HG02588 (cell line): ENCODE results near the gene C2CD4A.

Experiments
- ATAC-seq: cut with Tn5 transposase; IDR thresholded peaks from one replicate; pipeline ENCODE4 v1.9.1; 2021; ENCODE audit warnings: mild to moderate bottlenecking, moderate library complexity; ENCODE audit not compliant: unreplicated experiment

The C2CD4A gene

DNA sequence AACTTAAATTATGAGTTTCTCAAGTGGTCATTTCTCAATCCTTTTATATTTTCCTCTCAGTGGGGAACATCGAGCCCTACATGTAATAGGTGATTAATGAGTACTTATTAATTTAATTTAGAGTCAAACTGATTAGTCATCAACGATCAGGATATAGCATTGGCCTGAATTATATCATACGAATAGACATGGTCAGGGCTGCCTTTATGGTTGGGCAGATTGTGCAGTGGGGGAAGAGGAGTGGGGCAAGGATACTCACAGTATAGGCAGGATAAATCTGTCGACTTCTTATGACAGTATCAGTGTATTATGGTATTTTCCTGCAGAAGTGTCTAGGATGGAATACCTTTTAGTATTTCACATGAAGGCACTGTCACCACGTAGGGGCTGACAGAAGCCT, 27.0 kb downstream of the C2CD4A start:
- no peak for ATAC-seq

DNA sequence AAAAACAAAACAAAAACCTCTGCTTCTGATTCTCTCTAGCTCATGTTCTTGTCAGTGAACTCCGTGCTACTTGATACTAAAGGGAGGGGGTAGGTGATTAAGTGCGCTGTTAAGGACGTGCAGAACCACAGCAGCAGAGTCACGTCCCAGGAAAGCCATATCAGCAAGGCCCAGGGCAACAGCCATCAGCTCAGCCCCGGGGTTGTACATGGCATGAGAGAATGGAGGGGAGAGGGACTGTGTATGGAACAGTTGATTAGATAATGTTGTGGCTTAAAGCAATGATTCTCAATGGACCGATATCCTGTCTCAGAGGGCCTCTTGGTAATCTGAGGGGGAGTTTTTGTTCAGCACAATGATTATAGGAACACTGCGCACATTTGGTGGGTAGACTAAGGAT, 27.6 kb downstream of the C2CD4A start:
- ATAC-seq, result no peak

DNA sequence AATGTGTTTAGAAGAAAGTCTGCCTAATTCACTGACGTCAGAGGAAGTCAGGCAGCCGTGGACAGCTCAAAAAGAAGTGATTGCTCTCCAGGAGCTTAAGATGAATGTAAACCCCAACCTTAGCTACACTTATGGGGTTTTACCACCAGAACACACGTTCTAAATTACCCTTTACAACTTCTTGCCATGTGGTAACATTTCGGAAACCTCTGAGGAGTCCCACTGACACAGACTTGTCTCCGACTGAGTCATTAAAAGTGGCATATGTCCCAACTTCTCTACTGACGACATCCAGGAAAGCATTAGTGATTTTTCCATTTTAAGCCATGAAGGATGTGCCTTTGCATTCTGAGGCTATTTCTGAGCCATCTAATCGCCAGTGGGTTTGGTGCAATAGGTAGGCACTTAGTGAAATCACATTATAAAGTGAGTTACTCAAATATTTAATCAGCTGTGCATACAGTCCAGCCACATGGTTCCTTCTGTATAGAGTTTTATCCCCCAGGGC, 32.4 kb downstream of the C2CD4A start:
- no peak for ATAC-seq

DNA sequence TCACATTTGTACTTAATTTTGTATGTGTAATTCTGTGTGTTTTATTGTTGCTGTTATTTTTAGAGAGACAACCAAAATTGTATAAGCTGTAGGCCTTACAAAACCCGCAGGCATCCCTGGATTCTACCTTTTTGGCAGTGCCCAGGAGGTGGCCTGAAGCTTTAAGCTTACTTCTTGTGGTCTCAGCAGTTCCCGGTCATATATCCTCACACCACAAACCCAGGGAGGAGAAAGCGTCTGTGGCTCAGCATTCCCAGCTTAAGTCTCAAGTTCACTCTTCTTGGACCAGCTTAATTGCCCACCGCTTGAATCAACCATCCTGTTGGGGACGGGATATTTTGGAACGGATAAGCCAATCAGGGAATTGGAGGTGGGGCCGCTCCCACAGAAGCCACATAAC, 36.7 kb downstream of the C2CD4A start:
- ATAC-seq, result no peak

DNA sequence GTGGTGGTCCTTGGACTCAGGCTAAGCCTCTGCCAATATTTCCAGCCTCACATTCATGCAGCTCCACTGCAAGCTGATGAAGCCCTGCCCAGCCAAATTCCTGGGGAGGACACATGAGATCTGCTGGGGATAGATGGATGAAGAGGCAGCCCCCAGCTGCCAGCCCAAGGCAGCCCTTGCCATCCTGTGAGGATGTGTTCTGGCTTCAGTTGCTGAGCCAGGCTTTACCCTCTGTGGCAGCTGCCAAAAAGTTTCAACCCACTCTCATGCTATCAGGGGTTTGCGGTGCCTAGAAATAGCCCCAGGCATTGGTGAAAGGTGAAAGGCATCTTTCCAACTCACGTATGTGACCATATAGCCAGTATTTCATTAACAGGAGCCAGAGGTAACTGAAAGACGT, 37.6 kb downstream of the C2CD4A start:
- ATAC-seq, result no peak

DNA sequence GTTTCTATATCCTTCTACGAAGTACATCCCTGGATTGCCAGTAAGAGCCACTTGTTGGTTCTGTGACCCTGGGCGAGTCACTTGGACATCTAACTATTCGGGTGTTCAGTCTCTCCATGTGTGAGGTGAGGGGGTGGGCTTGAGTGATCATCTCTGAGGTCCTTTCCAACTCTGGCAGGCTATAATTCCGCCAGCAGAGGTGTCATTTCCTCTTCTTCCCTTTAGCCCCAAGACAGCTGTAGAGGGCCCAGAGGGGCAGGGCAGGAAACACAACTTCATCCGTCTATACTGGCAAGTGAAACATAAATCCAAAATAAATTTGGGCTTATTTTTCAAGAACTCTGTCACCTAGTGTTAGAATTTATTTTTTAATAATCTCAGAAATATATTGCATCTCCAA, 38.1 kb downstream of the C2CD4A start:
- ATAC-seq, result no peak

DNA sequence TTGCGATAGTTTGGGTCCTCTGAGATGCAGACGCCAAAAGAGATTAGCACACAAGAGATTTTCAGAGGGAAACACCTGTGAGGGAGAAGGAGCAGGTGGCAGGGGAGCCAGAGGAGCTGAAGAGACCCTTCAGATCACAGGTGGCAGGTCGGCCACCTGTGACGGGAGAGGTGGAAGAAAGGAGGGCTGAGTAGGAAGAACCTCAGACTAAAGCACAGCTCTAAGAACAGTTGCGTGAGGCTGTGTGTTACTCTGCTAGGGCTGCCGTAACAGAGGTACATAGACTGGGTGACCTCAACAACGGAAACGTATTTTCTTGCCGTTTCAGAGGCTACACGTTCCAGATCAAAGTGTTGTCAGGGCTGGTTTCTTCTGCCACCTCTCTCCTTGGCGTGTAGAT, 38.5 kb downstream of the C2CD4A start:
- ATAC-seq, result no peak

DNA sequence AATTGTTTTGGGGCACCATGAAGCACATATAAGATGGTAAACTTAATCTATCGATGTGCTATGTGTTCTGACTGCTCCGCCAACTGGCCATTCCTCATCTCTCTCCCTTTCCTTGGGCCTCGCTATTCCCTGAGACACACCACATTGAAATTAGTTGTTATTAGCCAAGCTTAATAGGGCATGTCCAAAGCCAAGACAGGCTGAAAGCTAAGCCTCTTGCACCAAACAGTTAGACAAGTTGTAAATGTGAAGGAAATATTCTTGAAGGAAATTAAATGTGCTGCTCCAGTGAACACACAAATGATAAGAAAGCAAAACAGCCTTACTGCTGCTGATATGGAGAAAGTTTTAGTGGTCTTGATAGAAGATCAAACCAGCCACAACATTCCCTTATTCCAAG, 39.3 kb downstream of the C2CD4A start:
- ATAC-seq, result no peak

DNA sequence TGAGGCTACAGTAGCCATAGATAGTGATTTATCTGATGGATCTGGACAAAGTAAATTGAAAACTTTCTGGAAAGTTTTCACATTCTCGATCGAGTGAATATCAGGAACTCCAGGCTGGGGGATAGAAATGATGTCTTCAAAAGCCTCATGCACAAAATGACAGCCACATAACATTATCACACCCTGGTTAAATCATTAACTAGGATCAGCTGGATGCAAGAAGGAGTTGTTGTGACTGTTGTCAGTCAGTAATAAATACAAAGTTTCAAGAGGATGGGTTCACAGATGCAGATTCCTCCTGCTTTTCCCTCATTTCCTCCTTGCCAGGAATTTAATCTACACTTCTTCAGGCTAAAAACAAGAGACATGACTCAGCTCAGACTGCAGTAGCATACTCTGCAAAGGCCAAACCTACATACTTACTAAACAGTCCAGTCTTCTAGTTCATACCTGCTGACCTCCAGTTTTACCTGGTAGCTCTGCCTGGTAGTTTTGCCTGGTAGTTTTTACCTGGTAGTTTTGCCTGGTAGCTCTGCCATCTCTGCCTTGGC, 40.9 kb downstream of the C2CD4A start:
- no peak for ATAC-seq

DNA sequence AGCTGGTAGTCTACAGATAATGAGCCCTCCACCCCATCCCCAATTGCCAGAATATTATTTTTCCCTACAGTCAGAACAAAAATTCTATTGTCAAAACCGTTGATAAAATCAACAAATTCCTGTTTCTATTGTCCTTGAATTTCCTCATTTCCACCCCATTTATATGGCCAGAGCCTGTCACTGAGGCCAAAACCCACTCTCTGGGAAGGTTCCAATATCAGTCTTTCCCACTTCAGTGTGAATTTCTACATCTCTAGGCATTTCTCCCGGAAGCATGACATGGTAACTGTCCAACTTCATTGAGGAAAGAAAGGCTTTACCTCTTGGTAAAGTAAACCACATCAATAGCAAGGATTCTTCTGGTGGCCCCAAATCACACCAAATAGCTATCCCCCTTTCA, 41.6 kb downstream of the C2CD4A start:
- ATAC-seq, result no peak

DNA sequence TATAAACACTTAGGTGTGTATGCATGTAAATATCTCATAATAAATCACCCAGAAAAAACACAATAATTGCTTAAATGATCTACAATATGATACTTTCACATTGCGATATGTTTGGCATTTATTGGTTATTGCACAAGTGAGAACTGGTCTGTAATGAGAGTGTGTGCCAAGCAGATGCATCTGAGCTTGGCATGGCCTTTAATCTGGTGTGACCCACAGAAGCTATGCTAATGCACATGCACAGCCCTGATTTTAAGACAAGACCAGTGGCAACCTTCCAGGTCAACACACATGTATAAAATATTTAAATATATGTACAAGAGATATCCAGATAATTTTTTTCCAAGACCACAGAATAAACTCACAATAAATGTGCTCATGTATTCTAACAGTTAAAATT, 42.7 kb downstream of the C2CD4A start:
- no peak for ATAC-seq

DNA sequence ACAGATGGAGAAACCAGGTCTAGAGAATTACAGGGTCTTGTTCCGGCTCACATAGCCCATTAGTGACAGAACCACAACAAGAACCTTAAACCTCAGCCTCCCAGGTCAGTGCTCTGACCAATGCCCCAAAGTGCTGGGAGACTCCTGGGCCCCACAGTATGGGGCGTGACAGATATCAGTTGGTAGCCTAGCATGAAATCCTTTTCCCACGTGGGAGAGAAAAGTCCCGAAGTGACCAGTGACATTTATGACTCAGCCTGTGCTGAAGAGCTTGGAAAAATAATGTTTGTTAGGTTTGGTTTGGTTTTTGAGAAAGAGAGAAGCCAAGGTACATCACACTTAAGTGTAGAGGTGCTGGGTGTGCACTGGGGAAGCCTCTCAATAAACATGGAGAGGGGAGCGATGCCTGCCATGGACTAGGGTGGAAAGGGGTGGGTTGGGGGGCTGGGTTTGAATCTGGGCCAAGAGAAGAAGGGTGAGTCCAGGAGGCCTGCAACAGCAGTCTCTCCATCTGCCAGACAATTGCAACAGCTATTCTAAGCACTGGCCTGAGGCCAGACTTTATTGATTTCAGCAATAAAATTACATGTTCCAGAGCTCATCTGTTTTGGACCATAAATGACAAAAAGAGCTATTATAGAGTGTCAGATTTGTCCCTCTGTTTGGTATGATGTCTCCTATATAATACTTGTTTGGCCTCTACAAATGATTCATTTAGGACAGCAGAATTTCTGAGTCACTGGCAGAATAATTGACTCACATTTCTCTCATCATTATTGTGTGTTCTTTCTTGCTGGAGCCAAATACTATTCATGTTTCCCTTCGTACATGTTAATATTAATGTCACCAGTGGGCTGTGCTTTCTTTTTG, 43.4 kb downstream of the C2CD4A start:
- ATAC-seq, result no peak

DNA sequence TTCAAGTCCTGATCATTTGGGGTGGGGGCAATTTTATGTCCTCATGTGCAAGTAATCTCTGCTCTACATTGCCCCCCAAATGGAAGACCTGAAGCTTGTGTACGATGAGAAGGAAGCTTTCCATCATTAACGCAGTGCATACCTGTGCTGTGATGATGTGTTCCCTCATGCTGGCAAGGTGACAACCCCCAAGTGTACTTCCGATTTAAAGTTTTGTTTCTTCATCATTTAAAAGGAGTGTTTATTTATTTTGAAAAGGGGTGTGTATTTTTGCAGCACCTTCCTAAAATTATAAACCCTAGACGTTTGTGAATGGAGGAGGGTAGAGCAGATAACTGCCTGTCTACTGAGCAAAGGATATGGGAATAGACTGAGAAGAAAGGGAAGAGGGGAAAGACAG, 45.3 kb downstream of the C2CD4A start:
- no peak for ATAC-seq

DNA sequence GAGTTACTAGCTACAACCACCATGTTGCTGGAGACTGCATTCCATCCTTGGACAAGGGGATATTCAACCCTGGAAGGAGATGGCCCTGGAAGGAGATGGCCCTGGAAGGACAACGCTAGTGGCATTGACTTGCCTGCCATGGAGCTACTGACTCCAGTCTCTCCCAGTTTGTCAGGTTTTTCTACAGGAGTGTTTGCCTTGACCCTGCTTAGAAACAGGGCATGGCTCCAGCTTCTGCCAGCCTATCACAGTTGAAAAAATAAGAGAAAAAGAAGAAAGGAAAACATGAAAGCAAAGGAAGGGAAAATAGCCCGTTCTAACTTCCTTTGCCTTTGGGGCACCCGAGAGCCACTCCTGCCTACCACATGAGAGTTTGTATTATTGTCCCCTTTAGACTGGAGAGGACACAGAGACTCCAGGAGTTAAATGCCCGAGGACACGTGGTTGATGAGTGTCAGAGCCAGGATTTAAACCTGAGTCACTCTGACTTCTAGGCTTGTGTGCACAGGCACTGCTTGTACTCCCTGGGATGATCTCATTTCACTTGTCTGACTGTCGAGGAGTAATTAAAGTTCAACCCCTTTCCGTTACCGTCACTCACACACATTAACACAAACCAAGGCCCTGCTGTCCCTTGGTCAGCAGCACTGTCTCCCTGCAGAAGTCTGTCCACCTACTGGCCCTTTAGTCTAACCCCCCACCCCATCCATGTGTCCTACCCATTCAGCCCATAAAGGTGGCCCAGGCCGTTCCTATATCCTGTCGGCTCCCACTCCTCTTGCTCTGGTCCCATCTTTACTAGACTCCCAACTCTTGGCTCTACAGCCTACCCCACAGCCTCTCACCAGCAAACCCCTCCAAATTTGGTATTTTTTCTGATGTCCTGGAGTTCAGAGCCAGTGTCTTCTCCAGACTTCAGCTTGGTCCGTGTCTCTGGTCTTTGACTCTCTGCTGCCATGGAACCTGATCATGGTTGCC, 46.1 kb downstream of the C2CD4A start:
- ATAC-seq, result no peak

DNA sequence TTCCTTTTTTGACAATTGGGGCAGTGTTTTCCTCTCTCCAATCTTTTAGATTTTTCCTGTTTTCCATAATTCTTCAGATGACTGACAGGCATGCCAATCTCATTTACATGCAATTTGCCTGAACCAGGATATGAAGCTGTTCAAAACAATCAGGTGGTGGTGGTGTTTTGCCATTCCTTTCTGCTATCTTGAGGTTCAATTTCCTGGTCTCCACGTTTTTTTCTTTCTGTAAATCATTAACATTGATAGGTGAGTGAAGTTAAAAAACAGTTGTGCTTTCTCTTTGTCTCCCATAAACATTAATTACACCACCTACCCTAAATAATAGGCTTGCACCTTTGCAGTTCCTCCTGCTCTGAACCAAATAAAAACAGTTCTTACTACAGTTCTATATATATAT, 49.1 kb downstream of the C2CD4A start:
- no peak for ATAC-seq

DNA sequence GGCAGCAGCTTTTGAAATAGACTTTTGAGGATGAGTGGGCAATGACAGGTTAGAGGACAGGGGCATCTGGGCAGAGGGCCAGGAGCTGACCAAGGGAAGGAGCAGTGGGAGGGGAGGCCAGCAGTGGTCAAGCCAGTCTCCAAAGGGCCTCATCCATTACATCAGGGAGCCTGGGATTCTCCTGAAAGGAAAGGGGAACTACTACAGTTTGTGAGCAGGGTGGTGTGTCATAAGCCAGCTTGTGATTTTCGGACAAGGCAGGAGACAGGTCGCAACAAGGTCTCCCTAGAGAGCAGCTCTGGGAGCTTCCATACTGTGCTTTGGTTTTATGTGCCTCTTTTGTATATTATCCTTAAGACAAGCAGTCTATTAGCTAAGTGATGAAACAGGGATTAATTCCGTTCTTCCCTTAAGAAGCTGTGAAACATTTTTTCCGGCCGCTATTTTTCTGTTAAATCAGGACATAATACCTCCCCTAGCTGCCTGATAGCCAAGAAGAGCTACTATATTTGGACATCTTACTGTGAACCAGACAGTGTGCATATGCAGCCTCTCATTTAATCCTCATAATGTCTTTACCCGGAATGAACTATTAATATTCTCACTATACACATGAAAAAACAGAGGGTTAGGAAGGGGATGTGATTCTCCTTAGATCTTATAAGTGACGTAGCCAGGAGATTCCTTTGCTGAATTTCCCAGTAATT, 51.9 kb downstream of the C2CD4A start:
- ATAC-seq, result no peak

DNA sequence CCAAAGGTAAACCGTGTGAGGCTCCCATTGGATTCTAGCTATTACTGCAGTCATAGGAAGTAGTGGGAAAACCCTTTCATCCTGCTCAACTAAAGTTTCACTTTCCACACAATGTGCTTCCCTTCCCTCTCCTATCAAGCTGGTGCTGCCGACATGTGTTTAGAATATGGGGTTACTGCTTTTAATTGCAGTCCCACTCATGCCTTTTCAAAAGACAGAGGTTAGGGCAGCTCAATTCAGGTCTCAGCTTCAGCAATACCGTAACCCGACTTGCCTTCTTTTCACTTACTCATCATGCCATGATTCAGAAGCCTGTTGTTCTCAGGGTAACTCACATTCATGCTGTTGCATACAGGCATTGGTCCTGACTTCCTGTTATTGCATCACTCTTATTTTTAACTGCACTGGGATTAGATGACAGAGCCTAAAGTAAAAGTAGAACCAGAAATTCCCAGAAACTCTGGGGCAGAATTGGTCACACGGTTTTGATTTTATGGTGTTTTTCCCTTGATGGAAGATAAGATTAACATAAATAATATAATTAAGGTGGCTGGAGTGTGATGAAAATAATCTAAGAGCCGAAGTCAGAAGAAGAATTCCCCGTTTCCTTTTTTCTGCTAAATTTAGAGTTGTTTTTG, 52.6 kb downstream of the C2CD4A start:
- ATAC-seq, result no peak

DNA sequence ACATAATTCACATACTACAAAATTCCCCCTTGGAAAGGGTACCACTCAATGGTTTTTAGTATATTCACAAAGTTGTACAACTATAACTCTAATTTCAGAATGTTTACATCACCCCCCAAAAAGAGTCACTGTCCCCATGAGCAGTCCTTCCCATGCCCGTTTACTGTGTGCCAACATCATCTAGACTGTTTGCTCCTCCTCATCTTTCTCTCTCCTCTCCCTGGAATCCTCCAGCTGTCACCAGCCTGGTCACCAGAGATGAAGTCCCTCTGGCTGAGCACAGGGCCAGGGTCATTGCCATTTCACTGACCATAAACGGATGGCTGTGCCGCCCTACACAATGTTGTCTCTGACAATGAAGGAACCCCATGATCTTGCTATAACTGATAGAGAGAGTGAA, 53.1 kb downstream of the C2CD4A start:
- no peak for ATAC-seq
